ENCODE measurements around the gene SMOC2. TPM values are rescaled to one million over a fixed set of nuclear protein-coding genes. Genes with fewer than 3 reads are reported as not detected.

Gene SMOC2
- total and polyA plus RNA-seq, 12 donors: 3.0 to 32.0 (median 10.5) TPM

GRCh38 chr6:168515376-168515775 is 74.4 kb downstream of the SMOC2 start:
- TF ChIP-seq, protein P1, sequence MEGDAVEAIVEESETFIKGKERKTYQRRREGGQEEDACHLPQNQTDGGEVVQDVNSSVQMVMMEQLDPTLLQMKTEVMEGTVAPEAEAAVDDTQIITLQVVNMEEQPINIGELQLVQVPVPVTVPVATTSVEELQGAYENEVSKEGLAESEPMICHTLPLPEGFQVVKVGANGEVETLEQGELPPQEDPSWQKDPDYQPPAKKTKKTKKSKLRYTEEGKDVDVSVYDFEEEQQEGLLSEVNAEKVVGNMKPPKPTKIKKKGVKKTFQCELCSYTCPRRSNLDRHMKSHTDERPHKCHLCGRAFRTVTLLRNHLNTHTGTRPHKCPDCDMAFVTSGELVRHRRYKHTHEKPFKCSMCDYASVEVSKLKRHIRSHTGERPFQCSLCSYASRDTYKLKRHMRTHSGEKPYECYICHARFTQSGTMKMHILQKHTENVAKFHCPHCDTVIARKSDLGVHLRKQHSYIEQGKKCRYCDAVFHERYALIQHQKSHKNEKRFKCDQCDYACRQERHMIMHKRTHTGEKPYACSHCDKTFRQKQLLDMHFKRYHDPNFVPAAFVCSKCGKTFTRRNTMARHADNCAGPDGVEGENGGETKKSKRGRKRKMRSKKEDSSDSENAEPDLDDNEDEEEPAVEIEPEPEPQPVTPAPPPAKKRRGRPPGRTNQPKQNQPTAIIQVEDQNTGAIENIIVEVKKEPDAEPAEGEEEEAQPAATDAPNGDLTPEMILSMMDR (IDR thresholded peaks at IDR 0.05): no peak
- TF ChIP-seq POLR2A (IDR thresholded peaks at IDR 0.05): no peak
- WGBS, 4 donors: 66 to 72% (median 70%) methylated on average over 7 to 16 of the region's 16 CpGs
- H3K27ac ChIP-seq: no peak overlapping the region
- H3K27me3 ChIP-seq: no peaks in the 10 kb centered on the region
- intact Hi-C loops (cut with DNase I): no loop called here
- no peaks in the 10 kb centered on the region for H3K9me3 ChIP-seq (replicated peaks in 1 of 3)
- no peak overlapping the region for H3K4me3 ChIP-seq
- no peaks in the 10 kb centered on the region for H3K4me1 ChIP-seq (replicated peaks in 1 of 2)
- DNase-seq: no peak
- H3K36me3 ChIP-seq (replicated peaks in 1 of 2): no peaks in the 10 kb centered on the region

- no peaks in the 10 kb centered on the region for H3K27me3 ChIP-seq
- no peak overlapping the region for H3K4me3 ChIP-seq
- intact Hi-C loops (cut with DNase I): no loop called here
- H3K9me3 ChIP-seq (replicated peaks in 1 of 3): no peaks in the 10 kb centered on the region
- H3K4me1 ChIP-seq (replicated peaks in 1 of 2): no peaks in the 10 kb centered on the region
- TF ChIP-seq, protein P1 (IDR thresholded peaks at IDR 0.05): no peak
- TF ChIP-seq POLR2A (IDR thresholded peaks at IDR 0.05): no peak
- DNase-seq: no peak
- H3K36me3 ChIP-seq (replicated peaks in 1 of 2): no peaks in the 10 kb centered on the region
- WGBS, 4 donors: 87 to 93% (median 90%) methylated on average over 25 to 37 of the region's 37 CpGs
- H3K27ac ChIP-seq: no peak overlapping the region
These were observed 76.2 kb downstream of the SMOC2 start for GRCh38 chr6:168516944-168517741.

DNA sequence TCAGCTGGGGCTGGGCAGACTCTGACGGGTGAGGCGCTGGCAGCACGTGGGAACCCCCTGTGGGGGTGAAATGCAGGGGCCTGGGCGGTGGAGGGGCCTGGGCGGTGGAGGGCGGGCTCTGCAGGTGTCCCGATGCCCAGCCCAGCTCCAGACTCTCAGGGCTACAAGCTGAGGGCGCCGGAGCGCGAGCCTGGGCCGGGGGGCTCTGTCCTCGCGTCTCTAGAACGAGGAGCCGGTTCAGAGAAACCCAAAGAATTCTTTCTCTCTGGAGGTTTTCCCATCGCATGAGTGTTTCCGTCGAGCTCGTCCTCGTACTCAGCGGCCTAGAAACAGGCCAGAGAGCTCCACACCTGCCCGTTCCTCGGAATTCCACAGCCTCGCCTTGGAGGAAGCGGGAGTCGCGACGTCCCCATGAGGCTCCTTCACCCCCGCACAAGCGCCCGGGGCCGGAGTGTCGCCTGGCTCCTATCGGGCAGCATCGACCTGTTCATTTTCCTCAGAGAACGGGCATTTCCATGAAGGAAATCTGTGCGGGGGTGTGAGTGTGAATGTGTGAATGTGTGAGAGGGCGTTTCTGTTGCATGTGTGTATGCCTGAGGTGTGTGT is 76.9 kb downstream of the SMOC2 start:
- H3K4me3 ChIP-seq: no peak overlapping the region
- TF ChIP-seq POLR2A (IDR thresholded peaks at IDR 0.05): no peak
- TF ChIP-seq, protein P1 (IDR thresholded peaks at IDR 0.05): no peak
- no peaks in the 10 kb centered on the region for H3K36me3 ChIP-seq (replicated peaks in 1 of 2)
- intact Hi-C loops (cut with DNase I): no loop called here
- no peak overlapping the region for H3K27ac ChIP-seq
- H3K27me3 ChIP-seq: no peaks in the 10 kb centered on the region
- WGBS, 4 donors: 86 to 90% (median 88%) methylated on average over 32 to 39 of the region's 39 CpGs
- H3K9me3 ChIP-seq (replicated peaks in 1 of 3): no peaks in the 10 kb centered on the region
- no peaks in the 10 kb centered on the region for H3K4me1 ChIP-seq (replicated peaks in 1 of 2)
- no peak for DNase-seq

DNA sequence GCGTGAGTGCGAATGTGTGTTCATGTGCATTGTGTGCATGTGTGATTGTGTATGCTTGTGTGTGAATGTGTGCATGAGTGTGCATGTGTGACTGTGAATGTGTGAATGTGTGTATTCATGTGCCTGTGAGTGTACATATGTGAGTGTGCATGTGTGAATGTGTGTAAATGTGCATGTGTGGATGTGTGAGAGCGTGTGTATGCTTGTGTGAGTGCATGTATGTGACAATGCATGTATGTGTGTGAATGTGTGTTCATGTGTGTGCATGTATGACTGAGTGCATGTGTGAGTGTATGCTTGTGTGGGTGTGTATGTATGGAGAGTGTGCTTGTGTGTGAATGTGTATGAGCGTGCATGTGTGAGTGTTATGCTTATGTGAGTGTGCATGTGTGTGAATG is 77.4 kb downstream of the SMOC2 start:
- intact Hi-C loops (cut with DNase I): no loop called here
- 69 to 80% (median 72%) methylated on average over 4 of the region's 4 CpGs for WGBS, 4 donors
- H3K4me3 ChIP-seq: no peak overlapping the region

More for the DNA sequence above, 77.4 kb downstream of the SMOC2 start:
- no peak for DNase-seq
- Histone ChIP-seq H3K36me3 (replicated peaks in 1 of 2) (no peaks in the 10 kb centered on the region), H3K27ac (no peak overlapping the region), H3K9me3 (replicated peaks in 1 of 3) (no peaks in the 10 kb centered on the region), H3K27me3 (no peaks in the 10 kb centered on the region), H3K4me1 (replicated peaks in 1 of 2) (no peaks in the 10 kb centered on the region)
- no peak for TF ChIP-seq POLR2A (IDR thresholded peaks at IDR 0.05)
- TF ChIP-seq, protein P1 (IDR thresholded peaks at IDR 0.05): no peak
